B cell (primary cell): ENCODE results near the gene RS1. TPM values are rescaled to one million over a fixed set of nuclear protein-coding genes. Genes with fewer than 3 reads are reported as not detected.

Source experiments
- ATAC-seq: fragments of 200-7000 bp; cut with Tn5 transposase; one replicate; pipeline ENCODE4 v1.10.0; 2021; ENCODE audit warnings: low read depth, mild to moderate bottlenecking, moderate number of reproducible peaks, moderate library complexity
- CTCF ChIA-PET: fragments of 350-600 bp; sonication (Branson Sonifier 250); formaldehyde crosslinking; loops from one replicate; lab custom pipeline; 2021; ENCODE audit warnings: antibody characterized with exemption, inconsistent platforms; lab: Charles Lee
- POLR2A ChIA-PET: fragments of 350-600 bp; sonication (Branson Sonifier 250); formaldehyde crosslinking; loops from one replicate; lab custom pipeline; 2021; ENCODE audit warnings: antibody characterized with exemption; lab: Charles Lee
- DNase-seq: peaks from one replicate; pipeline ENCODE4 v3.0.0; 2013
- H2AFZ ChIP-seq: 2 replicates; pipeline ENCODE4 v1.6.1; 2012; ENCODE audit warnings: mild to moderate bottlenecking, low read depth, low read length; ENCODE audit not compliant: insufficient read depth, poor library complexity, severe bottlenecking
- H3K27ac ChIP-seq, 2 donors: 1 replicate in 1 of 2; 2 replicates in 1 of 2; pipeline ENCODE4 v1.5.1; 2012 to 2013; ENCODE audit warnings: low read length in 2 of 2, mild to moderate bottlenecking in 2 of 2, moderate library complexity in 1 of 2
- H3K27me3 ChIP-seq, 4 experiments: fragments of 200-600 bp in 1 of 4; sonication (generic) in 1 of 4; replicated peaks in 1 of 4; 1 replicate in 2 of 4; 2 replicates in 2 of 4; pipeline versions ENCODE4 v1.6.1 to v1.7.0; 2013 to 2016; ENCODE audit warnings: low read length in 3 of 4, mild to moderate bottlenecking in 2 of 4, mixed read lengths in 1 of 4, moderate library complexity in 1 of 4; ENCODE audit not compliant: insufficient read depth in 4 of 4, control insufficient read depth in 3 of 4; ENCODE audit errors: control extremely low read depth in 1 of 4
- H3K36me3 ChIP-seq, 2 experiments: replicated peaks in 1 of 2; 1 replicate in 1 of 2; 2 replicates in 1 of 2; pipeline versions ENCODE4 v1.6.1 to v1.7.1; 2013; ENCODE audit warnings: low read length in 1 of 2; ENCODE audit not compliant: insufficient read depth in 2 of 2, control insufficient read depth in 1 of 2; ENCODE audit errors: control extremely low read depth in 1 of 2, extremely low read depth in 1 of 2
- H3K4me1 ChIP-seq, 2 donors: fragments of 200-600 bp in 1 of 2; sonication (generic) in 1 of 2; 1 replicate in 1 of 2; 2 replicates in 1 of 2; pipeline versions ENCODE4 v1.5.1 to v1.6.1; 2013 to 2017; ENCODE audit warnings: low read length in 2 of 2; ENCODE audit not compliant: control insufficient read depth in 2 of 2, insufficient read depth in 2 of 2
- H3K4me2 ChIP-seq: replicated peaks from 2 replicates; pipeline ENCODE3; 2012; ENCODE audit warnings: mild to moderate bottlenecking, low read depth, low read length; ENCODE audit not compliant: poor library complexity, severe bottlenecking
- H3K4me3 ChIP-seq, 5 experiments: fragments of 200-600 bp in 1 of 5; sonication (generic) in 1 of 5; 1 replicate in 3 of 5; 2 replicates in 2 of 5; pipeline versions ENCODE4 v1.5.1 to v1.7.0; 2011 to 2016; ENCODE audit warnings: low read length in 4 of 5, mild to moderate bottlenecking in 4 of 5, low read depth in 2 of 5, control low read depth in 1 of 5, moderate library complexity in 1 of 5; ENCODE audit not compliant: insufficient read depth in 1 of 5; ENCODE audit errors: control extremely low read depth in 1 of 5, extremely low read depth in 1 of 5
- H3K79me2 ChIP-seq: fragments of 200-600 bp; sonication (generic); one replicate; pipeline ENCODE4 v1.6.0; 2016; ENCODE audit warnings: low read length; ENCODE audit not compliant: control insufficient read depth, insufficient read depth
- H3K9ac ChIP-seq: fragments of 200-600 bp; sonication (generic); 2 replicates; pipeline ENCODE4 v1.6.1; 2017; ENCODE audit warnings: mild to moderate bottlenecking, low read length, moderate library complexity
- H3K9me3 ChIP-seq, 3 donors: one replicate each; pipeline versions ENCODE4 v1.6.1 to v1.7.1; 2013; ENCODE audit warnings: low read length in 2 of 3; ENCODE audit not compliant: control insufficient read depth in 2 of 3, insufficient read depth in 1 of 3; ENCODE audit errors: control extremely low read depth in 1 of 3
- H4K20me1 ChIP-seq: 2 replicates; pipeline ENCODE4 v1.6.0; 2012; ENCODE audit warnings: mild to moderate bottlenecking, low read length; ENCODE audit not compliant: insufficient read depth, control insufficient read depth, poor library complexity, severe bottlenecking
- H3K27ac Mint-ChIP-seq: one replicate; pipeline ENCODE4 v1.8.0; 2021; ENCODE audit warnings: mixed read lengths
- H3K27me3 Mint-ChIP-seq: one replicate; pipeline ENCODE4 v1.8.0; 2021; ENCODE audit warnings: mixed read lengths
- H3K4me1 Mint-ChIP-seq: one replicate; pipeline ENCODE4 v1.8.0; 2021; ENCODE audit warnings: mixed read lengths
- H3K4me3 Mint-ChIP-seq: one replicate; pipeline ENCODE4 v1.8.0; 2021; ENCODE audit warnings: mixed read lengths
- H3K9me3 Mint-ChIP-seq: one replicate; pipeline ENCODE4 v1.8.0; 2022; ENCODE audit warnings: mixed read lengths; ENCODE audit not compliant: insufficient read depth
- CTCF ChIP-seq: fragments of 200-600 bp; IDR thresholded peaks from one replicate; pipeline ENCODE4 v1.8.0; 2022; ENCODE audit warnings: antibody characterized with exemption, mild to moderate bottlenecking
- EZH2 ChIP-seq: IDR thresholded peaks from 2 replicates; pipeline ENCODE4 v1.6.1; 2012; ENCODE audit warnings: borderline replicate concordance, low read depth, mild to moderate bottlenecking, moderate library complexity, low read length; ENCODE audit not compliant: insufficient read depth, poor library complexity, severe bottlenecking
- WGBS: methylation state at CpG from one replicate; pipeline ENCODE4 v1.1.5; 2013; ENCODE audit warnings: missing lambda C conversion rate; ENCODE audit not compliant: insufficient coverage; 5-methylcytosine and 5-hydroxymethylcytosine counted together
- intact Hi-C: fragments of 100-400 bp; cut with micrococcal nuclease; formaldehyde crosslinking; loops from one replicate; pipeline ENCODE4 v1.10.0; 2022
- polyA plus RNA-seq: library from polyadenylated mRNA; depleted of rRNA; stranded (reverse); fragments of >200 nt; gene quantifications from 2 replicates; pipeline ENCODE4 v1.2.3, GENCODE V29; 2012
- total RNA-seq, 2 donors: library from RNA; stranded (reverse); fragments of 120-200 nt in 1 of 2; gene quantifications; 1 replicate in 1 of 2; 2 replicates in 1 of 2; pipeline versions ENCODE4 v1.2.3 to v1.2.4, GENCODE V29; 2013 to 2022

RS1 gene
- total and polyA plus RNA-seq, 2 donors (not counting 1 experiment from before 2014, with no cell fraction given) = not detected

GRCh38 chrX:18701621-18702361 is 29.9 kb upstream of the RS1 start:
- H3K4me2 ChIP-seq = no peak overlapping the region
- no peak overlapping the region for H3K4me3 ChIP-seq
- intact Hi-C loops = no loop called here
- no peaks in the 10 kb centered on the region for H3K9me3 ChIP-seq
- no peaks in the 10 kb centered on the region for H3K27me3 ChIP-seq
- Mint-ChIP-seq H3K4me1 (no peaks in the 10 kb centered on the region), H3K9me3 (no peaks in the 10 kb centered on the region), H3K27ac (no peak overlapping the region), H3K4me3 (no peak overlapping the region), H3K27me3 (no peaks in the 10 kb centered on the region)
- 100% methylated on average over 1 of the region's 5 CpGs for WGBS
- TF ChIP-seq CTCF = no peak
- TF ChIP-seq EZH2 = no peak
- no peaks in the 10 kb centered on the region for H4K20me1 ChIP-seq
- H3K79me2 ChIP-seq = no peaks in the 10 kb centered on the region
- H2AFZ ChIP-seq = no peak overlapping the region
- ATAC-seq = no peak
- H3K27ac ChIP-seq = no peak overlapping the region
- DNase-seq = no peak
- H3K4me1 ChIP-seq = no peaks in the 10 kb centered on the region
- CTCF ChIA-PET = no interaction called here
- no peaks in the 10 kb centered on the region for H3K36me3 ChIP-seq
- POLR2A ChIA-PET = no interaction called here
- H3K9ac ChIP-seq = no peak overlapping the region

- TF ChIP-seq CTCF (no peak), EZH2 (no peak)
- Histone ChIP-seq H3K4me1 (no peaks in the 10 kb centered on the region), H3K9ac (no peak overlapping the region), H3K27me3 (no peaks in the 10 kb centered on the region), H3K4me2 (no peak overlapping the region), H2AFZ (no peak overlapping the region), H4K20me1 (no peaks in the 10 kb centered on the region), H3K36me3 (no peaks in the 10 kb centered on the region), H3K27ac (no peak overlapping the region), H3K9me3 (peaks cover 0 to 4% (median 0%) of the 10 kb centered on the region in 3 donors), H3K4me3 (no peak overlapping the region), H3K79me2 (no peaks in the 10 kb centered on the region)
- intact Hi-C loops = no loop called here
- Mint-ChIP-seq H3K27ac (no peak overlapping the region), H3K9me3 (no peaks in the 10 kb centered on the region), H3K4me3 (no peak overlapping the region), H3K4me1 (no peaks in the 10 kb centered on the region), H3K27me3 (peaks cover 4% of the 10 kb centered on the region)
- ATAC-seq (no peak), DNase-seq (no peak)
- ChIA-PET CTCF (no interaction called here), POLR2A (no interaction called here)
- 92% methylated on average over 4 of the region's 12 CpGs for WGBS
Measured at GRCh38 chrX:18698737-18699650, 27.1 kb upstream of the RS1 start.
